ENCODE measurements around the gene LSAMP. TPM values are rescaled to one million over a fixed set of nuclear protein-coding genes. Genes with fewer than 3 reads are reported as not detected.

LSAMP gene
- total and polyA plus RNA-seq, 2 of the 8 experiments (the other 6 are each of a cell fraction or from before 2014, with no cell fraction given), result 1.8 to 5.7 TPM

DNA sequence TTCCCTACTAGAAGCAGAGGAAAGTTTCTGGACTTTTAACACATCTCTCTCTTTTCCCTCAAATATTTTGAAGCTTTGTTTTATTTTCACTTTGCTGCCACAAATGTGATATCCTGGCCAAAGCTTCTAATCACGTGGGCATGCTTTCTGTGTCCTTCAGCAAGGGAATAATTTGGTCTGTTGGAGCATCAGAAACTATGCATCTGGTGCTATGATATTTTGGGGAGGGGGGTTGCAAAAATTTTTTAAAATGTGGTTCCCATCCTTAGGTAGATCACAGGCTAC is 567.7 kb downstream of the LSAMP start:
- H3K79me2 ChIP-seq (ENCODE audit: control insufficient read depth in 1 of 2, insufficient read depth in 2 of 2, low read length in 2 of 2), result no peaks in the 10 kb centered on the region
- no peak overlapping the region for H2BK12ac ChIP-seq (ENCODE audit: low read depth, low read length)
- no peaks in the 10 kb centered on the region for H3K9me3 ChIP-seq (ENCODE audit: insufficient read depth in 2 of 2, low read depth in 1 of 2, low read length in 1 of 2)
- no peaks in the 10 kb centered on the region for H3K79me1 ChIP-seq (ENCODE audit: low read depth, low read length)
- FAIRE-seq (no peak), DNase-seq (ENCODE audit: low read depth in 1 of 2, low spot score in 2 of 2) (no peak)
- H3K27ac ChIP-seq (ENCODE audit: low read depth, low read length), result no peak overlapping the region
- H2AFZ ChIP-seq (ENCODE audit: low read length), result peak overlapping the region; percentile 66; the same call in 1 of the 2 replicates
- no peak overlapping the region for H3K56ac ChIP-seq (replicated peaks; ENCODE audit: insufficient read length, low read depth, low read length)
- no peak overlapping the region for H3K4me3 ChIP-seq (ENCODE audit: extremely low read depth in 1 of 4, insufficient read depth in 2 of 4, low read depth in 3 of 4, low read length in 4 of 4)
- H4K20me1 ChIP-seq (replicated peaks in 1 of 2; ENCODE audit: control insufficient read depth in 1 of 2, insufficient read depth in 2 of 2, low read length in 2 of 2), result no peaks in the 10 kb centered on the region
- H3K4me1 ChIP-seq (replicated peaks in 1 of 4; ENCODE audit: control insufficient read depth in 3 of 4, insufficient read depth in 4 of 4, low read length in 3 of 4), result peaks cover 0 to 5% (median under 1%) of the 10 kb centered on the region in 4 experiments; a peak in 2 of 7 replicates
- no peak overlapping the region for H2BK20ac ChIP-seq (ENCODE audit: low read length)
- WGBS, 2 experiments (ENCODE audit: extremely low coverage in 1 of 2, insufficient coverage in 1 of 2, insufficient read length in 1 of 2, insufficient replicate concordance in 2 of 2, low coverage in 1 of 2, low lambda C conversion rate in 2 of 2, missing lambda C conversion rate in 1 of 2), result 76% methylated on average over 1 of the region's 1 CpG; no CpG with 5 or more reads in 1 of the 2 experiments
- ChIA-PET POLR2A (ENCODE audit: partially characterized antibody) (no interaction called here), CTCF (ENCODE audit: partially characterized antibody) (interaction anchor here (0.7 to 1.5 kb wide), 6 partner anchors 25 to 60 kb away, joined by 3 to 5 read pairs (median 3); no protein-coding TSS in a partner anchor)
- no peak overlapping the region for H2BK15ac ChIP-seq (ENCODE audit: low read length)
- no peak overlapping the region for H4K91ac ChIP-seq (replicated peaks; ENCODE audit: insufficient read length, low read length)
- no peaks in the 10 kb centered on the region for H3K27me3 ChIP-seq (replicated peaks in 1 of 4; ENCODE audit: control insufficient read depth in 3 of 4, extremely low read depth in 1 of 4, insufficient read depth in 3 of 4, low read length in 3 of 4)
- no peak overlapping the region for H2AK5ac ChIP-seq (ENCODE audit: low read depth, low read length)
- H3K4ac ChIP-seq (replicated peaks; ENCODE audit: insufficient read length, low read depth, low read length), result no peak overlapping the region
- no peak overlapping the region for H2BK120ac ChIP-seq (replicated peaks; ENCODE audit: low read depth, low read length)
- no peak overlapping the region for H2BK5ac ChIP-seq (ENCODE audit: low read depth, low read length)
- H3K23ac ChIP-seq (ENCODE audit: insufficient read length), result no peak overlapping the region
- H3K18ac ChIP-seq (ENCODE audit: extremely low read depth, low read length), result no peak overlapping the region
- no peak overlapping the region for H3K4me2 ChIP-seq (ENCODE audit: insufficient read depth in 1 of 2, low read depth in 2 of 2, low read length in 2 of 2)
- H4K8ac ChIP-seq (ENCODE audit: extremely low read depth, insufficient read depth, low read length), result no peak overlapping the region
- H3K36me3 ChIP-seq (ENCODE audit: control insufficient read depth in 2 of 4, insufficient read depth in 4 of 4, low read length in 3 of 4), result no peaks in the 10 kb centered on the region
- H3K14ac ChIP-seq (ENCODE audit: insufficient read length), result no peak overlapping the region
- no peak overlapping the region for H4K5ac ChIP-seq (ENCODE audit: insufficient read length, low read depth, low read length)
- no peak overlapping the region for H3K9ac ChIP-seq (replicated peaks in 1 of 4; ENCODE audit: extremely low read depth in 1 of 4, low read depth in 3 of 4, low read length in 3 of 4)
- H3K23me2 ChIP-seq (ENCODE audit: low read depth, low read length), result no peaks in the 10 kb centered on the region
- TF ChIP-seq MAFK (IDR thresholded peaks at IDR 0.05; ENCODE audit: low read depth, low read length) (no peak), TCF12 (IDR thresholded peaks at IDR 0.05; ENCODE audit: low read depth, low read length) (no peak), RBBP5 (IDR thresholded peaks at IDR 0.05; ENCODE audit: borderline replicate concordance, low read depth, low read length) (no peak), SRF (IDR thresholded peaks at IDR 0.05; ENCODE audit: low read depth, low read length) (no peak), CEBPB (IDR thresholded peaks at IDR 0.05; ENCODE audit: low read depth, low read length) (no peak), YY1 (IDR thresholded peaks at IDR 0.05; ENCODE audit: low read depth, low read length) (no peak), POLR2AphosphoS5 (IDR thresholded peaks at IDR 0.05; ENCODE audit: low read depth, low read length) (no peak), CHD1 (IDR thresholded peaks at IDR 0.05; ENCODE audit: low read depth, low read length) (no peak), EP300 (IDR thresholded peaks at IDR 0.05; ENCODE audit: borderline replicate concordance in 1 of 2, low read depth in 2 of 2, low read length in 2 of 2) (no peak), EZH2 (IDR thresholded peaks at IDR 0.05; ENCODE audit: low read depth, low read length, severe bottlenecking) (no peak)
- TF ChIP-seq, protein P1, sequence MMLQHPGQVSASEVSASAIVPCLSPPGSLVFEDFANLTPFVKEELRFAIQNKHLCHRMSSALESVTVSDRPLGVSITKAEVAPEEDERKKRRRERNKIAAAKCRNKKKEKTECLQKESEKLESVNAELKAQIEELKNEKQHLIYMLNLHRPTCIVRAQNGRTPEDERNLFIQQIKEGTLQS (IDR thresholded peaks at IDR 0.05; ENCODE audit: insufficient read depth, low read depth, low read length), result no peak

All from H1 (cell line).